ENCODE results near the gene ZNF500.

ZNF500 gene

GRCh38 chr16:4795828-4796572, 29.0 kb upstream of the ZNF500 start:
- H3K4me3 ChIP-seq (ENCODE audit: low read depth, low read length): no peak overlapping the region
- no peak for TF ChIP-seq CTCF (IDR thresholded peaks at IDR 0.05; ENCODE audit: borderline replicate concordance, insufficient read depth, low read depth, low read length)

- no peak within 1 kb of the TSS for H3K4me3 ChIP-seq (ENCODE audit: low read depth, low read length)
- no peak for TF ChIP-seq CTCF (IDR thresholded peaks at IDR 0.05; ENCODE audit: borderline replicate concordance, insufficient read depth, low read depth, low read length)
Observed at GRCh38 chr16:4795181-4795827, 28.3 kb upstream of the ZNF500 start, which contains the start of gene SMIM22. SMIM22 (plus strand) TSS chr16:4795369; CDS start chr16:4795735, 366 bp downstream.

- no peak overlapping the region for H3K4me3 ChIP-seq (ENCODE audit: low read depth, low read length)
- no peak for TF ChIP-seq CTCF (IDR thresholded peaks at IDR 0.05; ENCODE audit: borderline replicate concordance, insufficient read depth, low read depth, low read length)
Observed at GRCh38 chr16:4792951-4793513, 26.1 kb upstream of the ZNF500 start.

GRCh38 chr16:4790871-4791270, 23.9 kb upstream of the ZNF500 start:
- H3K4me3 ChIP-seq (ENCODE audit: low read depth, low read length): no peak overlapping the region
- TF ChIP-seq CTCF (IDR thresholded peaks at IDR 0.05; ENCODE audit: borderline replicate concordance, insufficient read depth, low read depth, low read length): no peak

- no peak for TF ChIP-seq CTCF (IDR thresholded peaks at IDR 0.05; ENCODE audit: borderline replicate concordance, insufficient read depth, low read depth, low read length)
- no peak overlapping the region for H3K4me3 ChIP-seq (ENCODE audit: low read depth, low read length)
Observed at GRCh38 chr16:4790261-4790660, 23.3 kb upstream of the ZNF500 start.

- no peak overlapping the region for H3K4me3 ChIP-seq (ENCODE audit: low read depth, low read length)
- no peak for TF ChIP-seq CTCF (IDR thresholded peaks at IDR 0.05; ENCODE audit: borderline replicate concordance, insufficient read depth, low read depth, low read length)
Observed at GRCh38 chr16:4788910-4789309, 21.9 kb upstream of the ZNF500 start.
